K562 (cell line): ENCODE measurements around the gene LATS1. TPM values are rescaled to one million over a fixed set of nuclear protein-coding genes. Genes with fewer than 3 reads are reported as not detected.

Source experiments
- CHAMP1 ChIP-seq: fragments of 450-650 bp; IDR thresholded peaks from 2 replicates; pipeline ENCODE4 v1.6.1; 2016; ENCODE audit warnings: mild to moderate bottlenecking
- DPF2 ChIP-seq: fragments of 450-650 bp; IDR thresholded peaks from 2 replicates; pipeline ENCODE4 v1.6.1; 2016
- E2F5 ChIP-seq: sonication (generic); formaldehyde crosslinking; IDR thresholded peaks from 2 replicates; pipeline ENCODE4 v1.8.0; 2022; ENCODE audit warnings: mild to moderate bottlenecking, missing genetic modification reagents
- ETV1 ChIP-seq: fragments of 450-650 bp; conservative IDR thresholded peaks from 2 replicates; pipeline ENCODE4 v1.6.1; 2016; ENCODE audit warnings: missing genetic modification characterization, control low read depth, low read depth, missing compliant biosample characterization
- FOXP4 ChIP-seq: sonication (generic); formaldehyde crosslinking; IDR thresholded peaks from 2 replicates; pipeline ENCODE4 v1.8.0; 2022; ENCODE audit warnings: mild to moderate bottlenecking, missing genetic modification reagents, borderline replicate concordance
- HOMEZ ChIP-seq: fragments of 250-450 bp; sonication (Bioruptor Pico); IDR thresholded peaks from 2 replicates; pipeline ENCODE4 v1.4.0; 2020; ENCODE audit warnings: mild to moderate bottlenecking, moderate library complexity
- PHF21A ChIP-seq: fragments of 450-650 bp; IDR thresholded peaks from 2 replicates; pipeline ENCODE4 v1.6.1; 2017; ENCODE audit warnings: low read depth, borderline replicate concordance
- PML ChIP-seq: IDR thresholded peaks from 2 replicates; pipeline ENCODE4 v1.6.1; 2012; ENCODE audit warnings: low read length, inconsistent platforms
- SIRT6 ChIP-seq: IDR thresholded peaks from one replicate; pipeline ENCODE4 v1.6.1; 2012; ENCODE audit warnings: low read depth, mild to moderate bottlenecking, control low read depth, inconsistent platforms, low read length, moderate library complexity
- SMAD3 ChIP-seq: fragments of 450-650 bp; formaldehyde crosslinking; conservative IDR thresholded peaks from 2 replicates; pipeline ENCODE4 v1.4.0; 2020; ENCODE audit warnings: mild to moderate bottlenecking
- SMARCA5 ChIP-seq: fragments of 450-650 bp; IDR thresholded peaks from 2 replicates; pipeline ENCODE4 v1.6.1; 2016
- SMC3 ChIP-seq: conservative IDR thresholded peaks from 2 replicates; pipeline ENCODE4 v1.6.1; 2011; ENCODE audit warnings: low read depth, low read length, improper control_type of control experiment; ENCODE audit not compliant: insufficient read depth
- SP1 ChIP-seq: sonication (generic); formaldehyde crosslinking; IDR thresholded peaks from 2 replicates; pipeline ENCODE4 v1.8.1; 2022; ENCODE audit warnings: mild to moderate bottlenecking, missing genetic modification reagents
- ZBTB11 ChIP-seq, 3 experiments: fragments of 200-800 bp in 1 of 3; fragments of 250-450 bp in 1 of 3; fragments of 450-650 bp in 1 of 3; sonication (Bioruptor Pico) in 1 of 3; sonication (Bioruptor generic) in 1 of 3; formaldehyde crosslinking in 1 of 3; IDR thresholded peaks; 2 replicates each; pipeline versions ENCODE4 v1.6.1 to v1.8.0; 2016 to 2022; ENCODE audit warnings: mild to moderate bottlenecking in 2 of 3, missing genetic modification characterization in 2 of 3, missing compliant biosample characterization in 1 of 3, moderate library complexity in 1 of 3
- ZFP1 ChIP-seq: fragments of 450-650 bp; formaldehyde crosslinking; IDR thresholded peaks from 2 replicates; pipeline ENCODE4 v1.4.0; 2020; ENCODE audit warnings: mild to moderate bottlenecking, mixed read lengths
- ZNF274 ChIP-seq: IDR thresholded peaks from 2 replicates; pipeline ENCODE4 v1.6.1; 2011; ENCODE audit warnings: low read depth, mild to moderate bottlenecking, low read length, moderate library complexity, borderline replicate concordance
- polyA plus RNA-seq, 8 experiments: library from polyadenylated mRNA; depleted of rRNA in 4 of 8; stranded (reverse) in 5 of 8; unstranded in 3 of 8; fragments of >200 nt; fragmentation: Nextera tagmentation in 2 of 8; fragmentation: Illumina TruSeq in 1 of 8; extraction: Ambion mirVana in 2 of 8; extraction: Trizol in 1 of 8; gene quantifications; 2 replicates each; pipeline versions ENCODE4 v1.2.1 to v1.2.3, GENCODE V29; 2011 to 2014; ENCODE audit warnings: inconsistent platforms in 1 of 8, missing spikeins in 1 of 8
- total RNA-seq, 7 experiments: library from RNA; depleted of rRNA in 6 of 7; stranded (reverse); fragments of >200 nt in 6 of 7; fragmentation: Illumina TruSeq in 2 of 7; extraction: Trizol in 2 of 7; gene quantifications; 2 replicates each; pipeline versions ENCODE4 v1.2.1 to v1.2.3, GENCODE V29; 2011 to 2021; ENCODE audit warnings: low replicate concordance in 1 of 7

Gene LATS1
- total and polyA plus RNA-seq, 9 of the 15 experiments (the other 6 are each of a cell fraction or from before 2014, with no cell fraction given) = 5.0 to 36.3 (median 18.4) TPM

- TF ChIP-seq HOMEZ (CRISPR knock-in tag) (0 out of 2 replicates have a peak, but pooled peaks have one; percentile 50), CHAMP1 (peak; percentile 78), SP1 (CRISPR knock-in tag) (no peak), PHF21A (peak; percentile 85; the same call in 1 of the 2 replicates), SMAD3 (CRISPR knock-in tag) (peak; percentile 72; the same call in 1 of the 2 replicates), ETV1 (tag) (no peak), DPF2 (peak; percentile 99), PML (peak; percentile 81), ZBTB11 (CRISPR knock-in tag; IDR thresholded peaks at IDR 0.05) (peak in 1 of 3 experiments; percentile 56; a peak in 1 of 6 replicates), SMC3 (no peak), ZNF274 (peak; percentile 40; the same call in 1 of the 2 replicates), SIRT6 (no peak), FOXP4 (CRISPR knock-in tag) (no peak), E2F5 (no peak), ZFP1 (peak; percentile 31; the same call in 1 of the 2 replicates), SMARCA5 (peak; percentile 95)
Observed at GRCh38 chr6:149728499-149729234, 10.8 kb upstream of the LATS1 start (continued).
